ENCODE data around the gene BTBD9. TPM values are rescaled to one million over a fixed set of nuclear protein-coding genes. Genes with fewer than 3 reads are reported as not detected.

The BTBD9 gene
- total RNA-seq, 6 experiments from 2014 or later, result 11.0 to 12.7 (median 12.5) TPM

DNA sequence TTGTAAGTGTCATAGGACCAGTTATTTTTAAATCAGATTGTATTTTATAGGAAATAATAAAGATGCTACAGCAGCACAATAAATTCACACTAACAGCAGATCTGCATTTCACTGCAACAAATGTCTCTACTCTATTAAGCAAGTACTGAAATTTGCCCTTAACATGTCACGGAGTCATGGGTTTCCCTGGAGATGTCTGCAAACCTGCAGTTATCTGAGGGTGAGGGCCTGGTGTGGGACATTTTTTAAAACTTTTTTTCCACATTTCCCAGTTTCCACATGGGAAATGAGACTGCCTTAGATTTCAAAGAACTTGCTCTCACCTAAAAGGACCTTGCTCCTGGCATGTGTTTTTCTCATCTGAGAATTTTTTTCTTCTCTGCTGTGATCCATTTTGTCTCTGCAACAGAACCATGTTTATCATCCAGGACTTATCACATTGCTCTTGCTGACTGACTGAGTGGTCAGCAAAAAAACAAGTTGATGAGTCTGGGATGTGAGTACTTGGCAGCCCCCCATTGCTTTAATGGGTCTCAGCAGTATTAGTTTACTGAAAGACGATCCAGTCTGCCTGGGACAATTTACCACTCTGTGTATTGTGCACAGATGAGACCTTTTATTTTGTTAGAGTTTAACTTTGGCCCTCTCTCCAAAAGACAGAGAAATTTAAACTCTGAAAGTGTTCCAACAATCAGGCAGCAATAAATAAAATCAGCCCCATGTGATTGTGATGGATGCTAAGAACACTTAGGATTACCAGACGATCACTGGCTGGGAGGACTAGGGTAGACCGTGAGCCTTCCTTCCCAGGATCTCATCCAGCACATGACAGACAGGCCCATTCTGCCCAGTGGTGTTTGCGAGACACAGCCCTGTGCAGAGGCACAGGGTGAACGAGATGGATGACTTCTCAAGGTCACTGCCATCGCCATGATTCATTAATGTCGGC is 268.8 kb downstream of the BTBD9 start:
- Mint-ChIP-seq H3K9me3 (no peaks in the 10 kb centered on the region), H3K27ac (no peak overlapping the region), H3K4me1 (ENCODE audit: low read depth) (peaks cover 53% of the 10 kb centered on the region), H3K27me3 (ENCODE audit: insufficient read depth) (no peaks in the 10 kb centered on the region; the same call in none of the 2 replicates), H3K4me3 (no peak overlapping the region), H3K36me3 (ENCODE audit: low read depth) (0 out of 2 replicates have a peak, but pooled peaks cover 5% of the 10 kb centered on the region)
- TF ChIP-seq, protein P1, sequence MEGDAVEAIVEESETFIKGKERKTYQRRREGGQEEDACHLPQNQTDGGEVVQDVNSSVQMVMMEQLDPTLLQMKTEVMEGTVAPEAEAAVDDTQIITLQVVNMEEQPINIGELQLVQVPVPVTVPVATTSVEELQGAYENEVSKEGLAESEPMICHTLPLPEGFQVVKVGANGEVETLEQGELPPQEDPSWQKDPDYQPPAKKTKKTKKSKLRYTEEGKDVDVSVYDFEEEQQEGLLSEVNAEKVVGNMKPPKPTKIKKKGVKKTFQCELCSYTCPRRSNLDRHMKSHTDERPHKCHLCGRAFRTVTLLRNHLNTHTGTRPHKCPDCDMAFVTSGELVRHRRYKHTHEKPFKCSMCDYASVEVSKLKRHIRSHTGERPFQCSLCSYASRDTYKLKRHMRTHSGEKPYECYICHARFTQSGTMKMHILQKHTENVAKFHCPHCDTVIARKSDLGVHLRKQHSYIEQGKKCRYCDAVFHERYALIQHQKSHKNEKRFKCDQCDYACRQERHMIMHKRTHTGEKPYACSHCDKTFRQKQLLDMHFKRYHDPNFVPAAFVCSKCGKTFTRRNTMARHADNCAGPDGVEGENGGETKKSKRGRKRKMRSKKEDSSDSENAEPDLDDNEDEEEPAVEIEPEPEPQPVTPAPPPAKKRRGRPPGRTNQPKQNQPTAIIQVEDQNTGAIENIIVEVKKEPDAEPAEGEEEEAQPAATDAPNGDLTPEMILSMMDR (IDR thresholded peaks at IDR 0.05), result no peak
- DNase-seq, result no peak

DNA sequence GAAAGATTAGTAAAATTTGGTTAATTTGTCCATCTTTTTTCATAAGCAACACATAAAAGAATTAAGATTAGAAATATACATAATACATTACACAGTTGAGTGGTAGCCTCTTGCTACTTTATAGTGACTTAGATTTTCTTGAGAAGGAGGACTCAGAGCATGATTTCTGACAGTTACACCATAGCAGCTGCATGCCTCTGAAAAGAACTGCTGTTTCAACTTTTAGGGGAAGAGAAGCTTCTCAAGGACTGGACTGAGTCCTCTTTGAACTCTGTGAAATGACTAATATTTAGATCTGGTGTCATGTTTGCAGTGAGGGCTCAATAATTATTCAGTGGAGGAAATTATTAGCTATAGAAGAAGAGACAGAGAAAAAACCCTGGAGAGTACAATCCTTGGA is 272.5 kb downstream of the BTBD9 start:
- 0 out of 2 replicates have a peak, but pooled peaks cover 5% of the 10 kb centered on the region for H3K36me3 Mint-ChIP-seq (ENCODE audit: low read depth)
- H3K4me1 Mint-ChIP-seq (ENCODE audit: low read depth), result peaks cover 47% of the 10 kb centered on the region
- no peak overlapping the region for H3K4me3 Mint-ChIP-seq
- H3K27me3 Mint-ChIP-seq (ENCODE audit: insufficient read depth), result no peaks in the 10 kb centered on the region; the same call in 1 of the 2 replicates
- no peak overlapping the region for H3K27ac Mint-ChIP-seq
- TF ChIP-seq, protein P1 (IDR thresholded peaks at IDR 0.05), result no peak
- no peak for DNase-seq
- H3K9me3 Mint-ChIP-seq, result no peaks in the 10 kb centered on the region

DNA sequence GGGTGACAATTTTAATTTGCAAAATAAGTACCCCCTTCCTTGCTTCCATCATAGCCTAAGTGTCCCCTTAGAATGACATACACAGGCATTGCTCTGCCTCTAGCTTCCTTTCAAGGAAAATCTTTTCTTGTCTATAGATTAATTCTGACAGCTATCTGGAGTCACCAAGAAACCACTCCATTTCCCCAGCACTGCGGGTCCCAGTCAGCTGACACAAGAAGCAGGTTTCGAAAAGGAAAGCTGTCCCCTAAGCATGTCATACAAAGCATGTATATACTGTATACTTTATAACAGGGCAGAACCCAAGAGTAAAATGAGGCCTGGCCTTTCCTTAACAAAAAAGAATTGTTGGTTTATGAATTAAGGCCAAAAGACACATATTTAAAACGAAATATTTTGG is 273.5 kb downstream of the BTBD9 start:
- no peaks in the 10 kb centered on the region for H3K9me3 Mint-ChIP-seq
- H3K4me1 Mint-ChIP-seq (ENCODE audit: low read depth), result peaks cover 37% of the 10 kb centered on the region
- DNase-seq, result no peak
- TF ChIP-seq, protein P1 (IDR thresholded peaks at IDR 0.05), result no peak
- no peak overlapping the region for H3K27ac Mint-ChIP-seq
- H3K36me3 Mint-ChIP-seq (ENCODE audit: low read depth), result 0 out of 2 replicates have a peak, but pooled peaks cover 5% of the 10 kb centered on the region
- H3K27me3 Mint-ChIP-seq (ENCODE audit: insufficient read depth), result no peaks in the 10 kb centered on the region; the same call in 1 of the 2 replicates
- no peak overlapping the region for H3K4me3 Mint-ChIP-seq

DNA sequence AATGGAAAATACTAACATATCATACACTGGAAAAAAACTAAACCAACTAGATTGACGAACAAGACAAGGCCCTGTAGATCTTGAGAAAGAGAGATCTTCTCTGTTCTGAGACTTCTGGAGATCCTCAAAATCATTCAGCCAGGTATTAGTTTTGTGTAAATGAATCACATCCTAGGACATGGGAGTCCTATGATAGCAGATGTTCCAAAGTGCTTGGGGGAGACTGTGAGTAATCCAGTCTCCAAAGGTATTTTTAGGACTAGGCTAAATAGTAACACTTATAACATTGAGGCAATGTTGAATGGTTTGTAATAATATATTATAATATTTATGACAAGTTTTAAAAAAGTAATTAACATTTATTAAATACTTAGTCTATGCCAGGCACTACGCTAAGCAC is 275.0 kb downstream of the BTBD9 start:
- TF ChIP-seq, protein P1 (IDR thresholded peaks at IDR 0.05), result no peak
- Mint-ChIP-seq H3K4me1 (ENCODE audit: low read depth) (peaks cover 28% of the 10 kb centered on the region), H3K9me3 (no peaks in the 10 kb centered on the region), H3K27ac (peak overlapping the region; percentile 36), H3K36me3 (ENCODE audit: low read depth) (0 out of 2 replicates have a peak, but pooled peaks cover 5% of the 10 kb centered on the region), H3K27me3 (ENCODE audit: insufficient read depth) (no peaks in the 10 kb centered on the region; the same call in 1 of the 2 replicates), H3K4me3 (no peak overlapping the region)
- DNase-seq, result no peak

DNA sequence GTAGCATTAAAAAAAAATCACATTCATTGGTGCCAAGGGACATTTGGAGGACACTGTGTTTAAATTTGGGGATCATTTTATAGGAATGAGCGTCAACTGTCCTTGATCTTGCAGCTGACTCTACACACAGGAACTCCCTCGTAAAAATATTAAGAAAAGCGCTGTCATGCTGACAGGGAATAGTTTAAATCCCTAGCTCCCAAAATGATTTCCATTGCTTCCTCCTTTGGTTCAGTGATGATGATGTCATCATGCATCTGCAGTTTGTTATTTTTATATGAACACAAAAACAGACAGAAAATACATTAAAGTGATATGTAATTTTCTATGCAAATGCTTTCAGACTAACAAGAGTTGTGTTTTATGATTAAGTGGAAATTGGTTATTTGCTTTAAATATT is 275.6 kb downstream of the BTBD9 start:
- H3K4me1 Mint-ChIP-seq (ENCODE audit: low read depth), result peaks cover 32% of the 10 kb centered on the region
- peak; percentile 37 for DNase-seq
- H3K9me3 Mint-ChIP-seq, result no peaks in the 10 kb centered on the region
- TF ChIP-seq, protein P1 (IDR thresholded peaks at IDR 0.05), result no peak
- H3K36me3 Mint-ChIP-seq (ENCODE audit: low read depth), result 0 out of 2 replicates have a peak, but pooled peaks cover under 1% of the 10 kb centered on the region
- peak overlapping the region; percentile 76 for H3K27ac Mint-ChIP-seq
- no peak overlapping the region for H3K4me3 Mint-ChIP-seq
- no peaks in the 10 kb centered on the region for H3K27me3 Mint-ChIP-seq (ENCODE audit: insufficient read depth)
